SK-N-SH (cell line): ENCODE measurements around the gene STUB1.

Experiments
- CHD2 ChIP-seq: fragments of 150-350 bp; IDR thresholded peaks from 2 replicates; pipeline ENCODE4 v1.6.1; 2018; ENCODE audit warnings: low read length; ENCODE audit not compliant: partially characterized antibody
- SIN3A ChIP-seq: IDR thresholded peaks from 2 replicates; pipeline ENCODE4 v1.6.1; 2012; ENCODE audit warnings: low read depth, mild to moderate bottlenecking, low read length, moderate library complexity, borderline replicate concordance
- SMC3 ChIP-seq: IDR thresholded peaks from 2 replicates; pipeline ENCODE4 v1.6.1; 2012; ENCODE audit warnings: low read depth, low read length, improper control_type of control experiment
- ZBTB33 ChIP-seq: IDR thresholded peaks from 2 replicates; pipeline ENCODE4 v1.4.0; 2012; ENCODE audit warnings: low read depth, borderline replicate concordance
- TF ChIP-seq, protein P1 (sequence below): fragments of 200-600 bp; sonication (generic); IDR thresholded peaks from 2 replicates; pipeline ENCODE4 v1.6.1; 2017; ENCODE audit warnings: antibody characterized with exemption, mild to moderate bottlenecking, moderate library complexity

DNA sequence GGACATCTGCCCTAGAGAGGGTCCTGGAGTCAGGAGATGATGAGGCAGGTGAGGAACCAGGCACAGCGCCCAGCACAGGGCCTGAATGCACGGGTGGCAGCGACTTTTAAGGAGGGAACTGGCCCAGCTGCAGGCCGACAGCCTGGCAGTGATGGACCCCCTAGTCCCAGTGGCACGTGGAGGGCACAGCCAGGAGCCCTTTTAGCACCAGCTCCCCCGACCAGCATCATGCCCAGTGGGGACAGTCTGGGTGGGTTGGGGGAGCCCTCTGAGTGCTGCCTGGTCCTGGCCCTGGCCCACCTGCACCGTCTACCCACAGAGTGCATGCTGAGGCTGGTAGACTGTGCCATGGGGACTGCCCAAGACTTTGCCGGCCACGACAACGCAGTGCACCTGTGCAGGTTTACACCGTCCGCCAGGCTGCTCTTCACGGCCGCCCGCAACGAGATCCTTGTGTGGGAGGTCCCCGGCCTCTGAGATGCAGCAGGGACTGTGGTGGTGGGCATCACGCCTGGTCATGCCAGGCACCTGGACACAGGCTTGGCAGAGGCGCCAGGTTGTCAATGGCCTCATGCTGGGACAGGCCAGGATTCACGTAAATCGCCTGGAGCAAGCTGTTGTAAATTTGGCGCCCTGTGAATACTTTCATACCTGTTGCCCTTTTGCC, 13.0 kb upstream of the STUB1 start:
- no peak for TF ChIP-seq ZBTB33
- no peak for TF ChIP-seq SIN3A
- TF ChIP-seq, protein P1, sequence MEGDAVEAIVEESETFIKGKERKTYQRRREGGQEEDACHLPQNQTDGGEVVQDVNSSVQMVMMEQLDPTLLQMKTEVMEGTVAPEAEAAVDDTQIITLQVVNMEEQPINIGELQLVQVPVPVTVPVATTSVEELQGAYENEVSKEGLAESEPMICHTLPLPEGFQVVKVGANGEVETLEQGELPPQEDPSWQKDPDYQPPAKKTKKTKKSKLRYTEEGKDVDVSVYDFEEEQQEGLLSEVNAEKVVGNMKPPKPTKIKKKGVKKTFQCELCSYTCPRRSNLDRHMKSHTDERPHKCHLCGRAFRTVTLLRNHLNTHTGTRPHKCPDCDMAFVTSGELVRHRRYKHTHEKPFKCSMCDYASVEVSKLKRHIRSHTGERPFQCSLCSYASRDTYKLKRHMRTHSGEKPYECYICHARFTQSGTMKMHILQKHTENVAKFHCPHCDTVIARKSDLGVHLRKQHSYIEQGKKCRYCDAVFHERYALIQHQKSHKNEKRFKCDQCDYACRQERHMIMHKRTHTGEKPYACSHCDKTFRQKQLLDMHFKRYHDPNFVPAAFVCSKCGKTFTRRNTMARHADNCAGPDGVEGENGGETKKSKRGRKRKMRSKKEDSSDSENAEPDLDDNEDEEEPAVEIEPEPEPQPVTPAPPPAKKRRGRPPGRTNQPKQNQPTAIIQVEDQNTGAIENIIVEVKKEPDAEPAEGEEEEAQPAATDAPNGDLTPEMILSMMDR, result no peak
- no peak for TF ChIP-seq SMC3
- TF ChIP-seq CHD2, result no peak
